D721Med (cell line): ENCODE measurements around the gene CHST11.

Source experiments
- DNase-seq: peaks from one replicate; pipeline ENCODE4 v3.0.0; 2011; ENCODE audit warnings: low spot score; ENCODE audit not compliant: insufficient read length
- FAIRE-seq: peaks from 2 replicates; lab custom pipeline; 2011; peaks lifted over from hg19 to GRCh38; lab: Jason Lieb, UNC
- CTCF ChIP-seq: IDR thresholded peaks from 2 replicates; pipeline ENCODE4 v1.5.1; 2012; ENCODE audit warnings: mild to moderate bottlenecking, control low read depth; ENCODE audit not compliant: insufficient read depth; ENCODE audit errors: missing control alignments

CHST11 gene

GRCh38 chr12:104486943-104487819 lies 30.4 kb downstream of the CHST11 start:
- no peak for DNase-seq
- no peak for FAIRE-seq

GRCh38 chr12:104488374-104488773 lies 31.6 kb downstream of the CHST11 start:
- FAIRE-seq (no peak), DNase-seq (no peak)
- TF ChIP-seq CTCF: no peak

More at GRCh38 chr12:104486943-104487819, 30.4 kb downstream of the CHST11 start:
- TF ChIP-seq CTCF: no peak

- no peak for DNase-seq
- no peak for TF ChIP-seq CTCF
- no peak for FAIRE-seq
These were observed 33.4 kb downstream of the CHST11 start for GRCh38 chr12:104490186-104490585.

GRCh38 chr12:104490850-104491249 lies 34.1 kb downstream of the CHST11 start:
- no peak for DNase-seq

GRCh38 chr12:104493496-104493895 lies 36.7 kb downstream of the CHST11 start:
- TF ChIP-seq CTCF: no peak
- DNase-seq (no peak), FAIRE-seq (no peak)

More at GRCh38 chr12:104490850-104491249, 34.1 kb downstream of the CHST11 start:
- no peak for TF ChIP-seq CTCF
- FAIRE-seq: no peak

GRCh38 chr12:104494137-104494792 lies 37.5 kb downstream of the CHST11 start:
- no peak for DNase-seq
- no peak for TF ChIP-seq CTCF
- no peak for FAIRE-seq
